ENCODE data around the gene HIRA. TPM values are rescaled to one million over a fixed set of nuclear protein-coding genes. Genes with fewer than 3 reads are reported as not detected.

HIRA gene
- total RNA-seq, 1 donor from 2014 or later = 43.3 TPM

- no peaks in the 10 kb centered on the region for H3K4me1 Mint-ChIP-seq (ENCODE audit: unreplicated experiment)
- H3K4me3 Mint-ChIP-seq = no peak overlapping the region
- no peak overlapping the region for H3K27ac Mint-ChIP-seq
- no peaks in the 10 kb centered on the region for H3K9me3 Mint-ChIP-seq
- H3K36me3 Mint-ChIP-seq = peaks cover 9% of the 10 kb centered on the region
- no peak for TF ChIP-seq CTCF (conservative IDR thresholded peaks at IDR 0.05)
- no peaks in the 10 kb centered on the region for H3K27me3 Mint-ChIP-seq
- no peak for DNase-seq (ENCODE audit: extremely low spot score, unreplicated experiment)
Measured at GRCh38 chr22:19397734-19398104, 33.8 kb downstream of the HIRA start.

GRCh38 chr22:19396934-19397733 lies 34.4 kb downstream of the HIRA start:
- no peak for DNase-seq (ENCODE audit: extremely low spot score, unreplicated experiment)
- Mint-ChIP-seq H3K36me3 (peaks cover 9% of the 10 kb centered on the region), H3K27me3 (no peaks in the 10 kb centered on the region), H3K4me1 (ENCODE audit: unreplicated experiment) (no peaks in the 10 kb centered on the region), H3K9me3 (no peaks in the 10 kb centered on the region), H3K27ac (no peak overlapping the region), H3K4me3 (no peak overlapping the region)
- TF ChIP-seq CTCF (conservative IDR thresholded peaks at IDR 0.05) = no peak

GRCh38 chr22:19396561-19396933 lies 35.0 kb downstream of the HIRA start:
- no peaks in the 10 kb centered on the region for H3K9me3 Mint-ChIP-seq
- TF ChIP-seq CTCF (conservative IDR thresholded peaks at IDR 0.05) = no peak
- no peaks in the 10 kb centered on the region for H3K27me3 Mint-ChIP-seq
- no peak overlapping the region for H3K27ac Mint-ChIP-seq
- H3K4me3 Mint-ChIP-seq = no peak overlapping the region
- no peak for DNase-seq (ENCODE audit: extremely low spot score, unreplicated experiment)
- peaks cover 9% of the 10 kb centered on the region for H3K36me3 Mint-ChIP-seq
- no peaks in the 10 kb centered on the region for H3K4me1 Mint-ChIP-seq (ENCODE audit: unreplicated experiment)

GRCh38 chr22:19395276-19395675 lies 36.3 kb downstream of the HIRA start:
- no peaks in the 10 kb centered on the region for H3K4me1 Mint-ChIP-seq (ENCODE audit: unreplicated experiment)

GRCh38 chr22:19394274-19395050 lies 37.1 kb downstream of the HIRA start:
- H3K27ac Mint-ChIP-seq = no peak overlapping the region
- no peak for DNase-seq (ENCODE audit: extremely low spot score, unreplicated experiment)
- H3K4me3 Mint-ChIP-seq = no peak overlapping the region
- TF ChIP-seq CTCF (conservative IDR thresholded peaks at IDR 0.05) = no peak
- H3K9me3 Mint-ChIP-seq = no peaks in the 10 kb centered on the region
- H3K4me1 Mint-ChIP-seq (ENCODE audit: unreplicated experiment) = no peaks in the 10 kb centered on the region
- H3K27me3 Mint-ChIP-seq = no peaks in the 10 kb centered on the region
- peaks cover 13% of the 10 kb centered on the region for H3K36me3 Mint-ChIP-seq

More at GRCh38 chr22:19395276-19395675, 36.3 kb downstream of the HIRA start:
- no peak for TF ChIP-seq CTCF (conservative IDR thresholded peaks at IDR 0.05)
- H3K4me3 Mint-ChIP-seq = no peak overlapping the region
- peaks cover 13% of the 10 kb centered on the region for H3K36me3 Mint-ChIP-seq
- H3K27me3 Mint-ChIP-seq = no peaks in the 10 kb centered on the region
- no peak for DNase-seq (ENCODE audit: extremely low spot score, unreplicated experiment)
- no peak overlapping the region for H3K27ac Mint-ChIP-seq
- no peaks in the 10 kb centered on the region for H3K9me3 Mint-ChIP-seq
